Testis (tissue), 3 donors: Measurements from ENCODE around the gene SDK1. TPM values are rescaled to one million over a fixed set of nuclear protein-coding genes. Genes with fewer than 3 reads are reported as not detected.

ENCODE experiments used
- DNase-seq: peaks from one replicate; pipeline ENCODE4 v3.0.0-alpha.2; 2019
- H3K27ac ChIP-seq, 2 donors: fragments of 200-600 bp; sonication (generic); one replicate each; pipeline ENCODE4 v1.5.1; 2019
- H3K27me3 ChIP-seq: fragments of 200-600 bp; sonication (generic); one replicate; pipeline ENCODE4 v1.5.1; 2019
- H3K36me3 ChIP-seq: fragments of 200-600 bp; sonication (generic); one replicate; pipeline ENCODE4 v1.5.1; 2017; ENCODE audit warnings: low read depth; ENCODE audit errors: missing control alignments
- H3K4me1 ChIP-seq: fragments of 200-600 bp; sonication (generic); one replicate; pipeline ENCODE4 v1.5.1; 2019
- H3K4me3 ChIP-seq, 2 donors: fragments of 200-600 bp; sonication (generic); one replicate each; pipeline ENCODE4 v1.5.1; 2017 to 2019
- H3K9me3 ChIP-seq: fragments of 200-600 bp; sonication (generic); one replicate; pipeline ENCODE4 v1.5.1; 2017
- POLR2A ChIP-seq: fragments of 450-650 bp; IDR thresholded peaks from one replicate; pipeline ENCODE4 v1.6.1; 2017; ENCODE audit warnings: antibody characterized with exemption, mild to moderate bottlenecking, moderate library complexity
- WGBS, 2 donors: methylation state at CpG; one replicate each; pipeline ENCODE4 v1.1.5; 2018; 5-methylcytosine and 5-hydroxymethylcytosine counted together
- intact Hi-C: fragments of 100-400 bp; cut with DNase I; formaldehyde crosslinking; loops from one replicate; pipeline ENCODE4 v1.15.1; 2023; ENCODE audit warnings: low total_unique reads
- polyA plus RNA-seq: library from polyadenylated mRNA; stranded (reverse); fragments of 350-450 nt; fragmentation: Illumina TruSeq; extraction: RNeasy Lipid Tissue Mini Kit (QIAGEN cat#74804); gene quantifications from one replicate; pipeline ENCODE4 v1.2.3, GENCODE V29; 2014; ENCODE audit warnings: low read depth, low replicate concordance; ENCODE audit not compliant: insufficient read depth
- total RNA-seq, 2 donors: library from RNA; depleted of rRNA; stranded (reverse); fragments of >200 nt; gene quantifications; one replicate each; pipeline ENCODE4 v1.2.3, GENCODE V29; 2016
- TF ChIP-seq, protein P1 (sequence below), 3 experiments: fragments of 450-650 bp in 2 of 3; fragments of 200-600 bp in 1 of 3; sonication (generic) in 1 of 3; IDR thresholded peaks; one replicate each; pipeline ENCODE4 v1.5.1; 2016 to 2019; ENCODE audit warnings: antibody characterized with exemption in 3 of 3, mild to moderate bottlenecking in 2 of 3, moderate library complexity in 1 of 3

Gene SDK1
- total and polyA plus RNA-seq, 3 donors from 2014 or later, result 20.0 to 36.2 (median 24.9) TPM

DNA sequence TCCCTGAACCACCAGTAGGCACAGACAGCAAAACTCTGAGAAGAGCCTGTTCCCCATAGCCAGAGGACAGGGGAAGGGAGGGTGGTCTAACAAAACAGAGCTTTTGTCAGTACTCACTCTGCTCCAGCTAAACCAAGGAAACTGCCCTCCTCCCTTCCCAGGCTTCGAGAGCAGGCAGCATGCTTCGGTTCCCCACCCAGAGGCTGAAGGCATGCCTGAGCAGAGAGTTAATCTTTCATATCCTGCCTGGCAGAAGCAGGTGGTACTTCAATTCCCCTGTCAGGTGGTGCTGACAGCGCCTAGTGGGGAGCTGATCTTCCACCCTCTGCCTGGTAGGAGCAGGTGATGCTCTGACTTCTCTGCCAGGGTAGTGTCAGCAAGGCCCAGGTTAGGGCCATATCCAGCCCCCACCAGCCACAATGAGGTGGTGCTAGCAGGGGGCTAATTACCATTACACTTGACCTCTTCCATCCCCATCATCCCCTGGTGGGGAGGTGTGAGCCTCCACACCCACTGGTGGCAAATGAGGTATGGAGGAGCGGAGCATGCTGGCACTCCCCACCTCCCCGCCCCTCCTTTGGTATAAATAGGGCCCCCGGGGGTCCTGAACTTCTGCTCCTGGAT, 35.1 kb downstream of the SDK1 start:
- TF ChIP-seq, protein P1, sequence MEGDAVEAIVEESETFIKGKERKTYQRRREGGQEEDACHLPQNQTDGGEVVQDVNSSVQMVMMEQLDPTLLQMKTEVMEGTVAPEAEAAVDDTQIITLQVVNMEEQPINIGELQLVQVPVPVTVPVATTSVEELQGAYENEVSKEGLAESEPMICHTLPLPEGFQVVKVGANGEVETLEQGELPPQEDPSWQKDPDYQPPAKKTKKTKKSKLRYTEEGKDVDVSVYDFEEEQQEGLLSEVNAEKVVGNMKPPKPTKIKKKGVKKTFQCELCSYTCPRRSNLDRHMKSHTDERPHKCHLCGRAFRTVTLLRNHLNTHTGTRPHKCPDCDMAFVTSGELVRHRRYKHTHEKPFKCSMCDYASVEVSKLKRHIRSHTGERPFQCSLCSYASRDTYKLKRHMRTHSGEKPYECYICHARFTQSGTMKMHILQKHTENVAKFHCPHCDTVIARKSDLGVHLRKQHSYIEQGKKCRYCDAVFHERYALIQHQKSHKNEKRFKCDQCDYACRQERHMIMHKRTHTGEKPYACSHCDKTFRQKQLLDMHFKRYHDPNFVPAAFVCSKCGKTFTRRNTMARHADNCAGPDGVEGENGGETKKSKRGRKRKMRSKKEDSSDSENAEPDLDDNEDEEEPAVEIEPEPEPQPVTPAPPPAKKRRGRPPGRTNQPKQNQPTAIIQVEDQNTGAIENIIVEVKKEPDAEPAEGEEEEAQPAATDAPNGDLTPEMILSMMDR (IDR thresholded peaks at IDR 0.05), result no peak
- no peak for TF ChIP-seq POLR2A
- Histone ChIP-seq H3K27ac (no peak overlapping the region), H3K9me3 (no peaks in the 10 kb centered on the region), H3K36me3 (no peaks in the 10 kb centered on the region), H3K4me3 (no peak overlapping the region), H3K4me1 (no peaks in the 10 kb centered on the region), H3K27me3 (no peaks in the 10 kb centered on the region)
- intact Hi-C loops, result no loop called here
- 91 to 94% methylated on average over 6 of the region's 6 CpGs for WGBS, 2 donors
- DNase-seq, result no peak

- intact Hi-C loops, result no loop called here
- no peaks in the 10 kb centered on the region for H3K4me1 ChIP-seq
- DNase-seq, result no peak
- H3K4me3 ChIP-seq, result no peak overlapping the region
- no peaks in the 10 kb centered on the region for H3K9me3 ChIP-seq
- H3K36me3 ChIP-seq, result no peaks in the 10 kb centered on the region
- TF ChIP-seq POLR2A, result no peak
- TF ChIP-seq, protein P1 (IDR thresholded peaks at IDR 0.05), result no peak
- no peaks in the 10 kb centered on the region for H3K27me3 ChIP-seq
- H3K27ac ChIP-seq, result no peak overlapping the region
- WGBS, 2 donors, result 47 to 67% methylated on average over 3 of the region's 3 CpGs
Measured at GRCh38 chr7:3338161-3338560, 37.1 kb downstream of the SDK1 start.

DNA sequence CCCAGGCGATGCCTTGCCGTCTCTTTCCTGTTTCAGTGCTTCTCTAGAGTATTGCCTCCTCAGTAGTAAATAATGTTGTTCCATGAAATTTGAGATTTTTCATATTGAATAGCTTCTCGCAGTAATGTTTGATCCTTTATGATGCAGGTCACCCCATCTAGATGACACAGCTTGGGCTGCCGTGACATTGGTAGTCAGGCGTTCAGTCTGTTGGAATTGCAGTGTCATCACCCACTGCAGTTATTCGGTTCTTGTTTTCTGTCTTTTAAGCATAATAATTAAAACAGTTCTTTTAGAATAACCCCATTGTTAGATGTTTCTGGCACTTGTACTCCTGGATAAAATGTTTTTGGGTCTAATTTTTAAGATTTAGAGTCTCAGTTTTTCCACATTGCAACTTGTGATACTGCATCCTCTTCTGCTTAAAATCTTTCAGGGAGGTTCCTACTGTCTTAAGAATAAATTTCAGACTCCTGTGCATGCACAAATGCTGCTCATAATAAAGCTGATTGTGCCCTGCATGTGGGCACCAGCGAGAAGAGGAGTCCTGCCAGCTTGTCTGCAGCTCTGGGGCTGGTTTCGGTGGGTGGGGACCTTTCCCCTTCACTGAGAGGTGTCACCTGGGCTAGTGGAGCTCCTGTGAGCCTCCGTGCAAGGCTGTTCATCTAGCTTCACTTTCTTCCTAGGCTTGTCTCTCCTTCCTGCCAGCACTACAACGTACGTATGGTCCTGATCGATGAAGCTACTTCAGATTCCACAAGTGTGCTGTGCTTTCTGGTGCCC, 44.8 kb downstream of the SDK1 start:
- intact Hi-C loops, result no loop called here
- Histone ChIP-seq H3K27me3 (no peaks in the 10 kb centered on the region), H3K36me3 (no peaks in the 10 kb centered on the region), H3K9me3 (no peaks in the 10 kb centered on the region), H3K4me1 (no peaks in the 10 kb centered on the region), H3K4me3 (no peak overlapping the region), H3K27ac (no peak overlapping the region)
- TF ChIP-seq POLR2A, result no peak
- TF ChIP-seq, protein P1 (IDR thresholded peaks at IDR 0.05), result no peak
- no peak for DNase-seq
- 80% methylated on average over 12 of the region's 12 CpGs for WGBS, 2 donors

DNA sequence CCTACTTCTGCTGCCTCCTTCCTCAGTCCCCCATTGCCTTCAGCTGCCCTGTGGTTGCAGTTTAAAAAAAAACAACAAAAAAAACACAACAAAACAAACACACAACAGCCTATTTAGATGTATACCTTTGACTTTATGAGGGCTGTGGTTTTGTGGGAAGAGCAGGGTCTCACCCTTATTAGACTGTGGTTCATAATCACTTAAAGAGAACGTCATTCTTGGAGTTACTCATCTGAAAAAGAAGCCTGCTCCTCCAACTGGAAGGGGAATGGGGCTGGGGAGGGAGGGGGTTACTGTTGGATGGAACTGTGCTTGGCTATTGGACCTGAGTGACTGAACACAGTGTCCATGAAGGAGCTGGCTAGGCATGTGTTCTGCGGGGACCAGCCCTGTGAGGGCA, 48.1 kb downstream of the SDK1 start:
- Histone ChIP-seq H3K27me3 (no peaks in the 10 kb centered on the region), H3K4me3 (no peak overlapping the region), H3K9me3 (no peaks in the 10 kb centered on the region), H3K36me3 (no peaks in the 10 kb centered on the region), H3K27ac (no peak overlapping the region), H3K4me1 (no peaks in the 10 kb centered on the region)
- intact Hi-C loops, result no loop called here
- DNase-seq, result no peak
- no peak for TF ChIP-seq POLR2A
- TF ChIP-seq, protein P1 (IDR thresholded peaks at IDR 0.05), result no peak
- WGBS, 2 donors, result 35 to 91% methylated on average over 2 of the region's 2 CpGs
